ENCODE results near the gene C1orf50.

Gene C1orf50

GRCh38 chr1:42736152-42736551, 30.9 kb upstream of the C1orf50 start:
- TF ChIP-seq, protein P1, sequence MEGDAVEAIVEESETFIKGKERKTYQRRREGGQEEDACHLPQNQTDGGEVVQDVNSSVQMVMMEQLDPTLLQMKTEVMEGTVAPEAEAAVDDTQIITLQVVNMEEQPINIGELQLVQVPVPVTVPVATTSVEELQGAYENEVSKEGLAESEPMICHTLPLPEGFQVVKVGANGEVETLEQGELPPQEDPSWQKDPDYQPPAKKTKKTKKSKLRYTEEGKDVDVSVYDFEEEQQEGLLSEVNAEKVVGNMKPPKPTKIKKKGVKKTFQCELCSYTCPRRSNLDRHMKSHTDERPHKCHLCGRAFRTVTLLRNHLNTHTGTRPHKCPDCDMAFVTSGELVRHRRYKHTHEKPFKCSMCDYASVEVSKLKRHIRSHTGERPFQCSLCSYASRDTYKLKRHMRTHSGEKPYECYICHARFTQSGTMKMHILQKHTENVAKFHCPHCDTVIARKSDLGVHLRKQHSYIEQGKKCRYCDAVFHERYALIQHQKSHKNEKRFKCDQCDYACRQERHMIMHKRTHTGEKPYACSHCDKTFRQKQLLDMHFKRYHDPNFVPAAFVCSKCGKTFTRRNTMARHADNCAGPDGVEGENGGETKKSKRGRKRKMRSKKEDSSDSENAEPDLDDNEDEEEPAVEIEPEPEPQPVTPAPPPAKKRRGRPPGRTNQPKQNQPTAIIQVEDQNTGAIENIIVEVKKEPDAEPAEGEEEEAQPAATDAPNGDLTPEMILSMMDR (IDR thresholded peaks at IDR 0.05; ENCODE audit: control insufficient read depth, extremely low read depth, insufficient read depth), result no peak
- DNase-seq (ENCODE audit: low read depth), result no peak
- no peak overlapping the region for H3K4me3 ChIP-seq (ENCODE audit: low read depth, low read length)

DNA sequence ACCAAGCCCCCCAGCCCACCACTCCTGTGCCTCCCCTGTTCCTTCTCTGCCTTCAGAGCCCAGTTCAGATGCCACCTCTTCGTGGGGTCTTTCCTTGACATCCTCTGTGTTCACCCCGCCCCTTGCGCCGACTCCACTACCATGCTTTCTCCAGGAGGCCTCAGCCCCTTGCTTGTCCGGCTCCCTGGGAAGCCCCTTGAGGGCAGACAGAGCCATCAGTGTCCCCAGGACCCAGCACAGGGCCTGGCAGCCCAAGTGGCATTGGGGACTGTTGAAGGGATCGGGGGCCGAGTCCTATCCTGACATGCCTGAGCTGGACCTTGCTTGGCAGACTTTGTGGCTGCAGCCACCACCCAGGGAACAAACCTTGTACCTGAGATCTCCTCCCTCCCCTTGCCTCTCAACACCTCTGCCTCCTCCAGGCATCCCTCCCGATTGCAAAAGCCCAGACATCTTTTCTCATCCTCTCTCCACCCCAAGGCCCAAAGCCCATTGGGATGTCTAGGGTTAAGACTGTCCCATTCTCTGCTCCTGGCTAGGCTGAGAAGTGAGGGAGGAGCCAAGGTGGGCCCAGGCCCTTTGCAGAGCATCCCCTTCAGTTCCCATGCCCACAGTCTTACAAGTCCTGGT, 30.4 kb upstream of the C1orf50 start:
- TF ChIP-seq, protein P1 (IDR thresholded peaks at IDR 0.05; ENCODE audit: control insufficient read depth, extremely low read depth, insufficient read depth), result no peak
- no peak overlapping the region for H3K4me3 ChIP-seq (ENCODE audit: low read depth, low read length)
- no peak for DNase-seq (ENCODE audit: low read depth)

DNA sequence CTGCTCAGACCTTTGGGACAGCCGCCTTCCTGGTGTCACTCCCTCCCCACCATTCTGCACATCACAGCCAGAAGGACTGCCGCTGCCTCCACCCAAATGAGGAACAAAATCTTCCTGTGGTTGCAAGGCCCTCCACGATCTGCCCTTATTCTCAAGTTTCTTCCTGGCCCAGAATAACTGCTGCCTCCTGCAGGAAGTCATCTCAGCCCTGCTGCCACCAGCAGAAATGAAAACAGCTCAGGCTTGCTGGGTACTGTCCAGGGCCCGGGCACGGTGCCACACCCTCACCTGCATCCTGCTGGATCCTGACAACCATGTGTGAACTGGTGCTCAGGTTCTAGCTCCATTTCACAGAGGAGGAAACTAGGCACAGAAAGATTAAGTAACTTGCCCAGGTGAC, 29.8 kb upstream of the C1orf50 start:
- TF ChIP-seq, protein P1 (IDR thresholded peaks at IDR 0.05; ENCODE audit: control insufficient read depth, extremely low read depth, insufficient read depth), result peak; percentile 52
- no peak overlapping the region for H3K4me3 ChIP-seq (ENCODE audit: low read depth, low read length)
- peak; percentile 82 for DNase-seq (ENCODE audit: low read depth)

GRCh38 chr1:42737986-42738677, 28.9 kb upstream of the C1orf50 start:
- H3K4me3 ChIP-seq (ENCODE audit: low read depth, low read length), result no peak overlapping the region
- TF ChIP-seq, protein P1 (IDR thresholded peaks at IDR 0.05; ENCODE audit: control insufficient read depth, extremely low read depth, insufficient read depth), result no peak
- no peak for DNase-seq (ENCODE audit: low read depth)

DNA sequence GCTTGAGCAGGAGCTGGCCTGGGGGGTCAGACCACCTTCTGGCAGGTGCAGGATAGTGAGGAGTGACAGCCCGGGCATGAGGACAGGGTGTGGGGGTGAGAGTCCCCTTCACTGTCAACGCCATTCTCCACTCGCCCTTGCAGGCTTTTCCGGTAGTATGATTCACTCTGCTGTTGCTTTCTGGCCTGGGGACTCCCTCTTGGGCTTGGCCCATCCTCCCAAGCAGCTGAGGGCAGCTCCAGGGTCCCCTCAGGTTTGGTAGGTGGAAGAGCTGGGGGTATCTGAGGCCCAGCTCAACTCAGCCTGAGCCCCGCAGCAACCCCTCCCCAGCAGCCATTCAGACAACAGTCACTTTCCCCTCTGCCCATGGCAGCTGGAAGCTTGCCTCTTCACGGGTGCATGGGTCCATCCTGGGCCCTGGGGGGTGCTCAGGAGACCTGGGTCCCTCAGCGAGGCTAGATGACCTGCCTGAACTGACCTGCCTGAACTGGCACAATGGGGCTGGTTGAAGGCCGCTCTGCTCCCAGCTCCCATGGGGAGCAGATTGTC, 28.3 kb upstream of the C1orf50 start:
- TF ChIP-seq, protein P1 (IDR thresholded peaks at IDR 0.05; ENCODE audit: control insufficient read depth, extremely low read depth, insufficient read depth), result no peak
- DNase-seq (ENCODE audit: low read depth), result no peak
- no peak overlapping the region for H3K4me3 ChIP-seq (ENCODE audit: low read depth, low read length)

GRCh38 chr1:42739753-42740700, 27.0 kb upstream of the C1orf50 start, which contains the start of gene CLDN19:
Gene CLDN19, minus strand, starts transcription at chr1:42740236. Its CDS starts 173 bp downstream, at chr1:42740063.
- no peak within 1 kb of the TSS for H3K4me3 ChIP-seq (ENCODE audit: low read depth, low read length)
- TF ChIP-seq, protein P1 (IDR thresholded peaks at IDR 0.05; ENCODE audit: control insufficient read depth, extremely low read depth, insufficient read depth), result no peak
- DNase-seq (ENCODE audit: low read depth), result no peak
